ENCODE data around the gene MED13L. TPM values are rescaled to one million over a fixed set of nuclear protein-coding genes. Genes with fewer than 3 reads are reported as not detected.

MED13L gene
- total and polyA plus RNA-seq, 2 of the 4 experiments (the other 2 are of a cell fraction): 17.9 to 49.1 TPM

GRCh38 chr12:116216022-116216756 is 61.3 kb downstream of the MED13L start:
- H4K20me1 ChIP-seq (ENCODE audit: insufficient read depth, low read length): peaks cover 64% of the 10 kb centered on the region
- WGBS, 2 experiments (ENCODE audit: extremely low coverage in 2 of 2, insufficient read length in 1 of 2): 100% methylated on average over 1 of the region's 5 CpGs; no CpG with 5 or more reads in 1 of the 2 experiments
- dilution Hi-C loops (cut with HindIII; ENCODE audit: low sequenced_read_pairs, unreplicated experiment) (no loop called here), intact Hi-C loops (cut with micrococcal nuclease) (no loop called here), in situ Hi-C loops (cut with MboI; ENCODE audit: low sequenced_read_pairs) (no loop called here)
- H2AFZ ChIP-seq (replicated peaks; ENCODE audit: low read length, poor library complexity): no peak overlapping the region
- H3K23ac ChIP-seq (ENCODE audit: low read depth, low read length): no peak overlapping the region
- no peak overlapping the region for H2BK120ac ChIP-seq (ENCODE audit: low read depth, low read length)
- H3K4me3 ChIP-seq (ENCODE audit: insufficient read depth, low read depth, low read length): no peak overlapping the region
- H3K9ac ChIP-seq (ENCODE audit: low read depth, low read length): no peak overlapping the region
- H2BK20ac ChIP-seq (ENCODE audit: low read depth, low read length): no peak overlapping the region
- H3K9me1 ChIP-seq (ENCODE audit: insufficient read depth, low read length): peaks cover 3% of the 10 kb centered on the region
- no peak overlapping the region for H3K4ac ChIP-seq (ENCODE audit: low read depth, low read length)
- H2AK9ac ChIP-seq (replicated peaks; ENCODE audit: low read depth, low read length, poor library complexity): no peak overlapping the region
- no peak overlapping the region for H2AK5ac ChIP-seq (ENCODE audit: low read depth, low read length)
- H3K9me3 ChIP-seq (ENCODE audit: control insufficient read depth, insufficient read depth, low read length): no peaks in the 10 kb centered on the region
- no peak overlapping the region for H3K14ac ChIP-seq (replicated peaks; ENCODE audit: low read depth, low read length)
- peaks cover 2% of the 10 kb centered on the region; the same call in 1 of the 2 replicates for H3K36me3 ChIP-seq (ENCODE audit: control insufficient read depth, insufficient read depth, low read length)
- H3K18ac ChIP-seq (ENCODE audit: low read depth, low read length): no peak overlapping the region
- H2BK5ac ChIP-seq (ENCODE audit: low read depth, low read length, poor library complexity, severe bottlenecking): no peak overlapping the region
- no peak overlapping the region for H4K5ac ChIP-seq (ENCODE audit: low read depth, low read length)
- no peak overlapping the region for H4K8ac ChIP-seq (ENCODE audit: low read depth in 2 of 2, low read length in 2 of 2)
- DNase-seq (no peak), ATAC-seq (ENCODE audit: low read depth) (no peak)
- CTCF ChIA-PET: no interaction called here
- no peak overlapping the region for H3K27ac ChIP-seq (ENCODE audit: insufficient read depth, low read length)
- peaks cover 13 to 56% of the 10 kb centered on the region in 2 experiments for H3K79me1 ChIP-seq (ENCODE audit: low read depth in 1 of 2, low read length in 2 of 2)
- no peak overlapping the region for H4K91ac ChIP-seq (ENCODE audit: insufficient read depth, low read depth, low read length)
- no peaks in the 10 kb centered on the region for H3K4me1 ChIP-seq (ENCODE audit: control insufficient read depth, insufficient read depth, low read length)
- no peak overlapping the region for H3K4me2 ChIP-seq (ENCODE audit: low read depth, low read length)
- H2BK15ac ChIP-seq (ENCODE audit: low read depth, low read length): no peak overlapping the region
- no peak for TF ChIP-seq RFX5 (IDR thresholded peaks at IDR 0.05; ENCODE audit: low read depth, low read length)
- no peak for TF ChIP-seq RCOR1 (IDR thresholded peaks at IDR 0.05; ENCODE audit: insufficient replicate concordance, low read length)
- no peak for TF ChIP-seq FOS (IDR thresholded peaks at IDR 0.05; ENCODE audit: low read depth, low read length)
- no peaks in the 10 kb centered on the region for H3K27me3 ChIP-seq (ENCODE audit: control insufficient read depth, insufficient read depth, low read length)
- POLR2A ChIA-PET (ENCODE audit: unreplicated experiment): no interaction called here
- no peak overlapping the region for H3K56ac ChIP-seq (ENCODE audit: extremely low read depth, insufficient read depth, low read length)
- no TSS peak for BruUV-seq (replicated peaks)
